ENCODE results near the gene DIP2A.

GRCh38 chr21:46572850-46573249 lies 114.2 kb downstream of the DIP2A start:
- TF ChIP-seq CTCF (IDR thresholded peaks at IDR 0.05; ENCODE audit: poor library complexity, severe bottlenecking): no peak
- TF ChIP-seq POLR2AphosphoS5 (IDR thresholded peaks at IDR 0.05): no peak
- no peak for TF ChIP-seq REST (IDR thresholded peaks at IDR 0.05; ENCODE audit: borderline replicate concordance)
- no peak for TF ChIP-seq EP300 (conservative IDR thresholded peaks at IDR 0.05; ENCODE audit: poor library complexity, severe bottlenecking)
- TF ChIP-seq EZH2 (IDR thresholded peaks at IDR 0.05; ENCODE audit: borderline replicate concordance, insufficient read depth, low read length, poor library complexity, severe bottlenecking): no peak
- no peak for TF ChIP-seq SMC3 (conservative IDR thresholded peaks at IDR 0.05; ENCODE audit: poor library complexity)
- TF ChIP-seq RAD21 (conservative IDR thresholded peaks at IDR 0.05): no peak
